ENCODE data around the gene CAND2.
"Not testable (repeated sequence)": the region's sequence is repeated elsewhere in the genome, so short reads cannot be mapped to it uniquely, and the experiment has no call there.

GRCh38 chr3:12840148-12840547 is 43.7 kb downstream of the CAND2 start:
- not testable (repeated sequence) for TF ChIP-seq BHLHE40 (IDR thresholded peaks at IDR 0.05; ENCODE audit: borderline replicate concordance); FOXM1 (IDR thresholded peaks at IDR 0.05; ENCODE audit: borderline replicate concordance); PKNOX1 (IDR thresholded peaks at IDR 0.05); LEF1 (IDR thresholded peaks at IDR 0.05; ENCODE audit: borderline replicate concordance); SP1 (IDR thresholded peaks at IDR 0.05); FOXA1 (IDR thresholded peaks at IDR 0.05); SUZ12 (IDR thresholded peaks at IDR 0.05); ELF4 (IDR thresholded peaks at IDR 0.05); ZNF384 (IDR thresholded peaks at IDR 0.05); NFRKB (IDR thresholded peaks at IDR 0.05); FOXK2 (IDR thresholded peaks at IDR 0.05)

All from HEK293T (cell line).